GOT3 (cell line): ENCODE measurements around the gene EMC9.
A peak's percentile ranks its signal among the peaks of the same experiment; 100 is the strongest.

ENCODE experiments used
- DNase-seq: peaks from one replicate; lab custom pipeline; 2025; ENCODE audit warnings: mixed read lengths; lab: John Stamatoyannopoulos, UW

The EMC9 gene

GRCh38 chr14:24131549-24131966 lies 9.8 kb downstream of the EMC9 start:
- DNase-seq: no peak

GRCh38 chr14:24130717-24131548 lies 10.5 kb downstream of the EMC9 start:
- no peak for DNase-seq

GRCh38 chr14:24130380-24130716 lies 11.0 kb downstream of the EMC9 start, which contains the start of gene FITM1:
FITM1 (plus strand) TSS chr14:24130659; CDS start chr14:24131564, 905 bp downstream.
- no peak for DNase-seq

GRCh38 chr14:24129410-24129998 lies 11.9 kb downstream of the EMC9 start:
- DNase-seq: no peak

GRCh38 chr14:24127673-24128072 lies 13.7 kb downstream of the EMC9 start:
- DNase-seq: no peak

GRCh38 chr14:24126939-24127338 lies 14.5 kb downstream of the EMC9 start:
- no peak for DNase-seq

GRCh38 chr14:24123424-24124417 lies 17.7 kb downstream of the EMC9 start:
- DNase-seq: no peak

GRCh38 chr14:24122898-24123297 lies 18.5 kb downstream of the EMC9 start:
- DNase-seq: no peak

- DNase-seq: no peak
Observed at GRCh38 chr14:24122416-24122815, 19.0 kb downstream of the EMC9 start.

- no peak for DNase-seq
Observed at GRCh38 chr14:24121210-24121609, 20.2 kb downstream of the EMC9 start.

- no peak for DNase-seq
Observed at GRCh38 chr14:24119691-24120090, 21.7 kb downstream of the EMC9 start.

GRCh38 chr14:24117179-24117578 lies 24.2 kb downstream of the EMC9 start:
- no peak for DNase-seq

GRCh38 chr14:24116128-24116814 lies 25.1 kb downstream of the EMC9 start:
- no peak for DNase-seq

- DNase-seq: no peak
Observed at GRCh38 chr14:24115422-24116127, 25.8 kb downstream of the EMC9 start.

GRCh38 chr14:24114532-24115421 lies 26.6 kb downstream of the EMC9 start, which contains the start of the genes DCAF11 and NRL:
DCAF11 (plus strand) TSS chr14:24114777; CDS start chr14:24115595, 818 bp downstream.
NRL (minus strand) TSS chr14:24114949; CDS start chr14:24082848, 32,101 bp downstream.
- peak; percentile 91 for DNase-seq

- DNase-seq: peak; percentile 42
Observed at GRCh38 chr14:24113801-24114531, 27.4 kb downstream of the EMC9 start.

- DNase-seq: no peak
Observed at GRCh38 chr14:24113379-24113800, 28.0 kb downstream of the EMC9 start.

- DNase-seq: no peak
Observed at GRCh38 chr14:24110523-24110922, 30.9 kb downstream of the EMC9 start.

- DNase-seq: no peak
Observed at GRCh38 chr14:24110060-24110459, 31.3 kb downstream of the EMC9 start.
